Measurements from ENCODE around the gene SKA2. TPM values are rescaled to one million over a fixed set of nuclear protein-coding genes. Genes with fewer than 3 reads are reported as not detected.

The SKA2 gene
- total RNA-seq, 1 experiment from 2014 or later = 91.9 TPM

GRCh38 chr17:59151591-59151990 is 3.4 kb downstream of the SKA2 start:
- Histone ChIP-seq H3K9ac (ENCODE audit: extremely low read depth, insufficient read length, low read length) (no peak overlapping the region), H3K9me3 (ENCODE audit: control insufficient read depth, low read depth, low read length) (no peaks in the 10 kb centered on the region), H4K8ac (replicated peaks; ENCODE audit: insufficient read length, low read depth, low read length) (no peak overlapping the region), H3K79me1 (ENCODE audit: insufficient read depth, low read depth, low read length, poor library complexity, severe bottlenecking) (peaks cover 15% of the 10 kb centered on the region), H2AFZ (ENCODE audit: low read length) (no peak overlapping the region), H4K20me1 (ENCODE audit: control insufficient read depth, insufficient read depth, insufficient read length) (no peaks in the 10 kb centered on the region), H3K18ac (ENCODE audit: insufficient read length, low read depth, low read length) (no peak overlapping the region), H2BK12ac (ENCODE audit: insufficient read length, low read depth, low read length) (no peak overlapping the region), H4K91ac (ENCODE audit: insufficient read length, low read depth, low read length) (no peak overlapping the region), H2BK20ac (ENCODE audit: low read depth, low read length, poor library complexity, severe bottlenecking) (no peak overlapping the region), H3K56ac (ENCODE audit: insufficient read length, low read depth, low read length) (no peak overlapping the region), H2BK15ac (ENCODE audit: low read depth, low read length) (no peak overlapping the region), H3K14ac (ENCODE audit: insufficient read depth, low read length) (no peak overlapping the region), H3K4me2 (ENCODE audit: insufficient read depth, insufficient read length, low read length) (no peak overlapping the region), H2AK5ac (ENCODE audit: insufficient read length, low read length) (no peak overlapping the region), H4K5ac (ENCODE audit: insufficient read length, low read depth, low read length) (no peak overlapping the region), H3K23me2 (ENCODE audit: insufficient read length, low read depth, low read length, poor library complexity, severe bottlenecking) (peaks cover 5% of the 10 kb centered on the region), H2BK5ac (ENCODE audit: insufficient read length, low read length) (no peak overlapping the region), H3K27me3 (ENCODE audit: insufficient read depth, low read length) (no peaks in the 10 kb centered on the region), H3T11ph (ENCODE audit: low read length) (no peak overlapping the region), H2BK120ac (ENCODE audit: low read depth, low read length, poor library complexity, severe bottlenecking) (no peak overlapping the region), H3K79me2 (ENCODE audit: insufficient read depth, low read length) (peaks cover 35% of the 10 kb centered on the region; the same call in 1 of the 2 replicates), H3K4me1 (ENCODE audit: insufficient read depth, low read length) (no peaks in the 10 kb centered on the region), H3K27ac (ENCODE audit: insufficient read length, low read depth, low read length) (no peak overlapping the region), H3K23ac (ENCODE audit: insufficient read length, low read depth, low read length) (no peak overlapping the region), H3K4ac (ENCODE audit: low read depth, low read length) (no peak overlapping the region)
- WGBS (ENCODE audit: extremely low coverage, insufficient read length, low lambda C conversion rate) = no CpG with 5 or more reads among the region's 1 CpG
- H3K36me3 Mint-ChIP-seq (ENCODE audit: insufficient read depth in 1 of 3, low read depth in 3 of 3) = peaks cover 0 to 8% (median 7%) of the 10 kb centered on the region in 3 experiments; a peak in 5 of 7 replicates
- H3K4me1 Mint-ChIP-seq = peaks cover 25 to 36% of the 10 kb centered on the region in 2 experiments
- H3K27me3 Mint-ChIP-seq (ENCODE audit: low read depth) = no peaks in the 10 kb centered on the region
- no peaks in the 10 kb centered on the region for H3K9me3 Mint-ChIP-seq
- peak overlapping the region in 1 of 2 experiments; percentile 50; a peak in 3 of 5 replicates for H3K4me3 Mint-ChIP-seq
- peak overlapping the region in 1 of 3 experiments; percentile 8; a peak in 2 of 7 replicates for H3K27ac Mint-ChIP-seq
- TF ChIP-seq, protein P1, sequence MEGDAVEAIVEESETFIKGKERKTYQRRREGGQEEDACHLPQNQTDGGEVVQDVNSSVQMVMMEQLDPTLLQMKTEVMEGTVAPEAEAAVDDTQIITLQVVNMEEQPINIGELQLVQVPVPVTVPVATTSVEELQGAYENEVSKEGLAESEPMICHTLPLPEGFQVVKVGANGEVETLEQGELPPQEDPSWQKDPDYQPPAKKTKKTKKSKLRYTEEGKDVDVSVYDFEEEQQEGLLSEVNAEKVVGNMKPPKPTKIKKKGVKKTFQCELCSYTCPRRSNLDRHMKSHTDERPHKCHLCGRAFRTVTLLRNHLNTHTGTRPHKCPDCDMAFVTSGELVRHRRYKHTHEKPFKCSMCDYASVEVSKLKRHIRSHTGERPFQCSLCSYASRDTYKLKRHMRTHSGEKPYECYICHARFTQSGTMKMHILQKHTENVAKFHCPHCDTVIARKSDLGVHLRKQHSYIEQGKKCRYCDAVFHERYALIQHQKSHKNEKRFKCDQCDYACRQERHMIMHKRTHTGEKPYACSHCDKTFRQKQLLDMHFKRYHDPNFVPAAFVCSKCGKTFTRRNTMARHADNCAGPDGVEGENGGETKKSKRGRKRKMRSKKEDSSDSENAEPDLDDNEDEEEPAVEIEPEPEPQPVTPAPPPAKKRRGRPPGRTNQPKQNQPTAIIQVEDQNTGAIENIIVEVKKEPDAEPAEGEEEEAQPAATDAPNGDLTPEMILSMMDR (conservative IDR thresholded peaks at IDR 0.05) = no peak
- no peak for DNase-seq

All from H9 (cell line).